Neutrophil (primary cell): Measurements from ENCODE around the gene ZBP1.
"Not testable (repeated sequence)": the region's sequence is repeated elsewhere in the genome, so short reads cannot be mapped to it uniquely, and the experiment has no call there.

Experiments used
- H3K27ac ChIP-seq: fragments of 200-600 bp; sonication (generic); 2 replicates; pipeline ENCODE4 v1.5.1; 2016; ENCODE audit warnings: mild to moderate bottlenecking, moderate library complexity
- H3K27me3 ChIP-seq: fragments of 200-600 bp; sonication (generic); 2 replicates; pipeline ENCODE4 v1.6.0; 2016; ENCODE audit warnings: mild to moderate bottlenecking
- H3K36me3 ChIP-seq: fragments of 200-600 bp; sonication (generic); 2 replicates; pipeline ENCODE4 v1.5.1; 2017
- H3K4me1 ChIP-seq, 2 experiments: fragments of 200-600 bp in 1 of 2; sonication (generic) in 1 of 2; 1 replicate in 1 of 2; 2 replicates in 1 of 2; pipeline versions ENCODE4 v1.5.1 to v1.6.1; 2013 to 2016; ENCODE audit warnings: low read depth in 1 of 2, low read length in 1 of 2, mild to moderate bottlenecking in 1 of 2, moderate library complexity in 1 of 2; ENCODE audit not compliant: control insufficient read depth in 1 of 2, insufficient read depth in 1 of 2
- H3K4me3 ChIP-seq, 2 experiments: fragments of 200-600 bp in 1 of 2; sonication (generic) in 1 of 2; 1 replicate in 1 of 2; 2 replicates in 1 of 2; pipeline ENCODE4 v1.5.1; 2013 to 2016; ENCODE audit warnings: low read depth in 1 of 2, low read length in 1 of 2, mild to moderate bottlenecking in 1 of 2, moderate library complexity in 1 of 2
- H3K9me3 ChIP-seq: fragments of 200-600 bp; sonication (generic); 2 replicates; pipeline ENCODE4 v1.5.1; 2016
- CTCF ChIP-seq: fragments of 200-600 bp; sonication (generic); IDR thresholded peaks from 2 replicates; pipeline ENCODE4 v1.5.1; 2016; ENCODE audit warnings: antibody characterized with exemption

The ZBP1 gene

GRCh38 chr20:57638173-57638894, 18.1 kb upstream of the ZBP1 start:
- Histone ChIP-seq H3K36me3 (no peaks in the 10 kb centered on the region), H3K4me1 (no peaks in the 10 kb centered on the region), H3K27ac (no peak overlapping the region), H3K9me3 (no peaks in the 10 kb centered on the region), H3K4me3 (no peak overlapping the region), H3K27me3 (peaks cover 12% of the 10 kb centered on the region)
- no peak for TF ChIP-seq CTCF

- H3K27ac ChIP-seq: no peak overlapping the region
- peaks cover 26% of the 10 kb centered on the region for H3K27me3 ChIP-seq
- H3K4me3 ChIP-seq: no peak overlapping the region
- no peaks in the 10 kb centered on the region for H3K36me3 ChIP-seq
- H3K9me3 ChIP-seq: no peaks in the 10 kb centered on the region
- H3K4me1 ChIP-seq: peaks cover 14 to 16% of the 10 kb centered on the region in 2 experiments
- TF ChIP-seq CTCF: no peak
These were observed 13.8 kb upstream of the ZBP1 start for GRCh38 chr20:57633945-57634491.

GRCh38 chr20:57632286-57632685, 12.1 kb upstream of the ZBP1 start:
- no peaks in the 10 kb centered on the region for H3K9me3 ChIP-seq
- H3K4me3 ChIP-seq: no peak overlapping the region
- no peak for TF ChIP-seq CTCF
- H3K27ac ChIP-seq: no peak overlapping the region
- H3K4me1 ChIP-seq: peaks cover 31 to 33% of the 10 kb centered on the region in 2 experiments
- H3K27me3 ChIP-seq: peaks cover 26% of the 10 kb centered on the region
- H3K36me3 ChIP-seq: no peaks in the 10 kb centered on the region

- peak overlapping the region; percentile 58 to 66 for H3K4me3 ChIP-seq
- H3K9me3 ChIP-seq: no peaks in the 10 kb centered on the region
- peak overlapping the region; percentile 97 for H3K27ac ChIP-seq
- peaks cover 26% of the 10 kb centered on the region for H3K27me3 ChIP-seq
- H3K4me1 ChIP-seq: peaks cover 38 to 44% of the 10 kb centered on the region in 2 experiments
- H3K36me3 ChIP-seq: no peaks in the 10 kb centered on the region
- no peak for TF ChIP-seq CTCF
These were observed 9.8 kb upstream of the ZBP1 start for GRCh38 chr20:57630061-57630460.

- not testable (repeated sequence) for H3K36me3 ChIP-seq, H3K9me3 ChIP-seq
- peak overlapping the region; percentile 58 to 66 for H3K4me3 ChIP-seq
- H3K27ac ChIP-seq: peak overlapping the region; percentile 97
- peaks cover 21% of the 10 kb centered on the region for H3K27me3 ChIP-seq
- H3K4me1 ChIP-seq: peaks cover 38 to 44% of the 10 kb centered on the region in 2 experiments
These were observed 9.3 kb upstream of the ZBP1 start for GRCh38 chr20:57629491-57629901.

GRCh38 chr20:57628962-57629308, 8.7 kb upstream of the ZBP1 start:
- peak overlapping the region; percentile 58 to 66 for H3K4me3 ChIP-seq
- peaks cover 38 to 44% of the 10 kb centered on the region in 2 experiments for H3K4me1 ChIP-seq
- H3K27me3 ChIP-seq: peaks cover 15% of the 10 kb centered on the region
- H3K9me3 ChIP-seq, H3K36me3 ChIP-seq: not testable (repeated sequence)
- peak overlapping the region; percentile 97 for H3K27ac ChIP-seq
